B cell (primary cell): Measurements from ENCODE around the gene RAP1GAP. TPM values are rescaled to one million over a fixed set of nuclear protein-coding genes. Genes with fewer than 3 reads are reported as not detected.

Experiments
- ATAC-seq: fragments of 200-7000 bp; cut with Tn5 transposase; one replicate; pipeline ENCODE4 v1.10.0; 2021; ENCODE audit warnings: low read depth, mild to moderate bottlenecking, moderate number of reproducible peaks, moderate library complexity
- CTCF ChIA-PET: fragments of 350-600 bp; sonication (Branson Sonifier 250); formaldehyde crosslinking; loops from one replicate; lab custom pipeline; 2021; ENCODE audit warnings: antibody characterized with exemption, inconsistent platforms; lab: Charles Lee
- POLR2A ChIA-PET: fragments of 350-600 bp; sonication (Branson Sonifier 250); formaldehyde crosslinking; loops from one replicate; lab custom pipeline; 2021; ENCODE audit warnings: antibody characterized with exemption; lab: Charles Lee
- DNase-seq: peaks from one replicate; pipeline ENCODE4 v3.0.0; 2013
- H2AFZ ChIP-seq: 2 replicates; pipeline ENCODE4 v1.6.1; 2012; ENCODE audit warnings: mild to moderate bottlenecking, low read depth, low read length; ENCODE audit not compliant: insufficient read depth, poor library complexity, severe bottlenecking
- H3K27ac ChIP-seq, 2 donors: 1 replicate in 1 of 2; 2 replicates in 1 of 2; pipeline ENCODE4 v1.5.1; 2012 to 2013; ENCODE audit warnings: low read length in 2 of 2, mild to moderate bottlenecking in 2 of 2, moderate library complexity in 1 of 2
- H3K27me3 ChIP-seq, 4 experiments: fragments of 200-600 bp in 1 of 4; sonication (generic) in 1 of 4; replicated peaks in 1 of 4; 1 replicate in 2 of 4; 2 replicates in 2 of 4; pipeline versions ENCODE4 v1.6.1 to v1.7.0; 2013 to 2016; ENCODE audit warnings: low read length in 3 of 4, mild to moderate bottlenecking in 2 of 4, mixed read lengths in 1 of 4, moderate library complexity in 1 of 4; ENCODE audit not compliant: insufficient read depth in 4 of 4, control insufficient read depth in 3 of 4; ENCODE audit errors: control extremely low read depth in 1 of 4
- H3K36me3 ChIP-seq, 2 experiments: replicated peaks in 1 of 2; 1 replicate in 1 of 2; 2 replicates in 1 of 2; pipeline versions ENCODE4 v1.6.1 to v1.7.1; 2013; ENCODE audit warnings: low read length in 1 of 2; ENCODE audit not compliant: insufficient read depth in 2 of 2, control insufficient read depth in 1 of 2; ENCODE audit errors: control extremely low read depth in 1 of 2, extremely low read depth in 1 of 2
- H3K4me1 ChIP-seq, 2 donors: fragments of 200-600 bp in 1 of 2; sonication (generic) in 1 of 2; 1 replicate in 1 of 2; 2 replicates in 1 of 2; pipeline versions ENCODE4 v1.5.1 to v1.6.1; 2013 to 2017; ENCODE audit warnings: low read length in 2 of 2; ENCODE audit not compliant: control insufficient read depth in 2 of 2, insufficient read depth in 2 of 2
- H3K4me2 ChIP-seq: replicated peaks from 2 replicates; pipeline ENCODE3; 2012; ENCODE audit warnings: mild to moderate bottlenecking, low read depth, low read length; ENCODE audit not compliant: poor library complexity, severe bottlenecking
- H3K4me3 ChIP-seq, 5 experiments: fragments of 200-600 bp in 1 of 5; sonication (generic) in 1 of 5; 1 replicate in 3 of 5; 2 replicates in 2 of 5; pipeline versions ENCODE4 v1.5.1 to v1.7.0; 2011 to 2016; ENCODE audit warnings: low read length in 4 of 5, mild to moderate bottlenecking in 4 of 5, low read depth in 2 of 5, control low read depth in 1 of 5, moderate library complexity in 1 of 5; ENCODE audit not compliant: insufficient read depth in 1 of 5; ENCODE audit errors: control extremely low read depth in 1 of 5, extremely low read depth in 1 of 5
- H3K79me2 ChIP-seq: fragments of 200-600 bp; sonication (generic); one replicate; pipeline ENCODE4 v1.6.0; 2016; ENCODE audit warnings: low read length; ENCODE audit not compliant: control insufficient read depth, insufficient read depth
- H3K9ac ChIP-seq: fragments of 200-600 bp; sonication (generic); 2 replicates; pipeline ENCODE4 v1.6.1; 2017; ENCODE audit warnings: mild to moderate bottlenecking, low read length, moderate library complexity
- H3K9me3 ChIP-seq, 3 donors: one replicate each; pipeline versions ENCODE4 v1.6.1 to v1.7.1; 2013; ENCODE audit warnings: low read length in 2 of 3; ENCODE audit not compliant: control insufficient read depth in 2 of 3, insufficient read depth in 1 of 3; ENCODE audit errors: control extremely low read depth in 1 of 3
- H4K20me1 ChIP-seq: 2 replicates; pipeline ENCODE4 v1.6.0; 2012; ENCODE audit warnings: mild to moderate bottlenecking, low read length; ENCODE audit not compliant: insufficient read depth, control insufficient read depth, poor library complexity, severe bottlenecking
- H3K27ac Mint-ChIP-seq: one replicate; pipeline ENCODE4 v1.8.0; 2021; ENCODE audit warnings: mixed read lengths
- H3K27me3 Mint-ChIP-seq: one replicate; pipeline ENCODE4 v1.8.0; 2021; ENCODE audit warnings: mixed read lengths
- H3K4me1 Mint-ChIP-seq: one replicate; pipeline ENCODE4 v1.8.0; 2021; ENCODE audit warnings: mixed read lengths
- H3K4me3 Mint-ChIP-seq: one replicate; pipeline ENCODE4 v1.8.0; 2021; ENCODE audit warnings: mixed read lengths
- H3K9me3 Mint-ChIP-seq: one replicate; pipeline ENCODE4 v1.8.0; 2022; ENCODE audit warnings: mixed read lengths; ENCODE audit not compliant: insufficient read depth
- EZH2 ChIP-seq: IDR thresholded peaks from 2 replicates; pipeline ENCODE4 v1.6.1; 2012; ENCODE audit warnings: borderline replicate concordance, low read depth, mild to moderate bottlenecking, moderate library complexity, low read length; ENCODE audit not compliant: insufficient read depth, poor library complexity, severe bottlenecking
- WGBS: methylation state at CpG from one replicate; pipeline ENCODE4 v1.1.5; 2013; ENCODE audit warnings: missing lambda C conversion rate; ENCODE audit not compliant: insufficient coverage; 5-methylcytosine and 5-hydroxymethylcytosine counted together
- intact Hi-C: fragments of 100-400 bp; cut with micrococcal nuclease; formaldehyde crosslinking; loops from one replicate; pipeline ENCODE4 v1.10.0; 2022
- polyA plus RNA-seq: library from polyadenylated mRNA; depleted of rRNA; stranded (reverse); fragments of >200 nt; gene quantifications from 2 replicates; pipeline ENCODE4 v1.2.3, GENCODE V29; 2012
- total RNA-seq, 2 donors: library from RNA; stranded (reverse); fragments of 120-200 nt in 1 of 2; gene quantifications; 1 replicate in 1 of 2; 2 replicates in 1 of 2; pipeline versions ENCODE4 v1.2.3 to v1.2.4, GENCODE V29; 2013 to 2022
- TF ChIP-seq, protein P1 (sequence below): fragments of 200-600 bp; IDR thresholded peaks from one replicate; pipeline ENCODE4 v1.8.0; 2022; ENCODE audit warnings: antibody characterized with exemption, mild to moderate bottlenecking

Gene RAP1GAP
- total and polyA plus RNA-seq, 2 donors (not counting 1 experiment from before 2014, with no cell fraction given), result 0.07 to 0.09 TPM

DNA sequence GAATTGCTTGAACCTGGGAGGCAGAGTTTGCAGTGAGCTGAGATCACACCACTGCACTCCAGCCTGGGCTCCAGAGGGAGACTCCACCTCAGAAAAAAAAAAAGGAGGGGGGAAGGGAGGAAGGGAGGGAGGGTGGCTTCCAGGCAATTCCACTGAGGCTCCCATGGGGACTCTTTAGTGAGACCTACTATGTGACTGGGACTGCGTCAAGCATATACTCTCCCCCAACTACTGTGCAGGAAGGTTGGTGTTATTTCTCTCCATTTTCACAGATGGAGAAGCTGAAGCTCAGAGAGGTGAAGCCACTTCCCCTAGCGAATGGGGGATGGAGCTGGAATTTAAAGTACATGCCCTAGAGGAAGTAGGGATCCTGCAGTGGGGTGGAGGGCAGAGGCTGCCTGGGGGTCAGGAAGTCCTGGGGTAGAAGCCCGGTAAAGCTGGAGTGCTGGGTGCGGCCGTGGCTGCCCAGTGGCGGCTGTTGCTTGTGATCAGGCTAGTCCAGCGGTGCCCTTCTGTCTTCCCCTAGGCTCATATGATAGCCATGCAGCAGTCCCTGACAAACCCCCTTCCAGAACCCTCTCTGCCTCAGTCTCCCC lies 40.3 kb downstream of the RAP1GAP start:
- peaks cover 0 to 11% (median 0%) of the 10 kb centered on the region in 4 experiments for H3K27me3 ChIP-seq
- Mint-ChIP-seq H3K27ac (no peak overlapping the region), H3K9me3 (no peaks in the 10 kb centered on the region), H3K4me1 (no peaks in the 10 kb centered on the region), H3K4me3 (no peak overlapping the region), H3K27me3 (peaks cover 23% of the 10 kb centered on the region)
- ChIA-PET CTCF (no interaction called here), POLR2A (no interaction called here)
- H3K4me2 ChIP-seq, result no peak overlapping the region
- H3K36me3 ChIP-seq, result no peaks in the 10 kb centered on the region
- no peak overlapping the region for H2AFZ ChIP-seq
- ATAC-seq (no peak), DNase-seq (no peak)
- no peak for TF ChIP-seq EZH2
- TF ChIP-seq, protein P1, sequence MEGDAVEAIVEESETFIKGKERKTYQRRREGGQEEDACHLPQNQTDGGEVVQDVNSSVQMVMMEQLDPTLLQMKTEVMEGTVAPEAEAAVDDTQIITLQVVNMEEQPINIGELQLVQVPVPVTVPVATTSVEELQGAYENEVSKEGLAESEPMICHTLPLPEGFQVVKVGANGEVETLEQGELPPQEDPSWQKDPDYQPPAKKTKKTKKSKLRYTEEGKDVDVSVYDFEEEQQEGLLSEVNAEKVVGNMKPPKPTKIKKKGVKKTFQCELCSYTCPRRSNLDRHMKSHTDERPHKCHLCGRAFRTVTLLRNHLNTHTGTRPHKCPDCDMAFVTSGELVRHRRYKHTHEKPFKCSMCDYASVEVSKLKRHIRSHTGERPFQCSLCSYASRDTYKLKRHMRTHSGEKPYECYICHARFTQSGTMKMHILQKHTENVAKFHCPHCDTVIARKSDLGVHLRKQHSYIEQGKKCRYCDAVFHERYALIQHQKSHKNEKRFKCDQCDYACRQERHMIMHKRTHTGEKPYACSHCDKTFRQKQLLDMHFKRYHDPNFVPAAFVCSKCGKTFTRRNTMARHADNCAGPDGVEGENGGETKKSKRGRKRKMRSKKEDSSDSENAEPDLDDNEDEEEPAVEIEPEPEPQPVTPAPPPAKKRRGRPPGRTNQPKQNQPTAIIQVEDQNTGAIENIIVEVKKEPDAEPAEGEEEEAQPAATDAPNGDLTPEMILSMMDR, result no peak
- no peak overlapping the region for H3K4me3 ChIP-seq
- no peaks in the 10 kb centered on the region for H3K79me2 ChIP-seq
- WGBS, result 19% methylated on average over 4 of the region's 7 CpGs
- H4K20me1 ChIP-seq, result no peaks in the 10 kb centered on the region
- no peak overlapping the region for H3K9ac ChIP-seq
- H3K9me3 ChIP-seq, result no peaks in the 10 kb centered on the region
- intact Hi-C loops, result no loop called here
- no peaks in the 10 kb centered on the region for H3K4me1 ChIP-seq
- H3K27ac ChIP-seq, result no peak overlapping the region

DNA sequence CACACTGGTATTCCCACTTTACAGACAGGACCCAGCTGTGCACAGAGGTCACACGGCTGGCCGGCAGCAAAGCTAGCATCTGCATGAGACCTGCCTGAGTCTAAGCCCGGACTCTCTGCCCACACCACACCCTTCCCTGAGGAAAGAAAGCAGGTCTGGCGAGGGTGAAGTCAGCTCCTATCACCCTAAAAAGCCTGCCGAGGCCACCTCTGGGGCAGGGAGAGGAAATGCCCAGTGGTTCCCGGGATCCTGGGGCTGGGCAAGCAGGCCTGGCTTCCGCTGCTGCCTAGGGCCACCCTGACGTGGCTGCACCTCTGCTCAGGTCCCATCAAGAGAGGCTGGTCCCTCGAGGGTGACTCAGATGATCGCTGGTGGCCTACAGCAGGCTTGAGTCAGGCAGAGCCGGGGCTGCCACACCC lies 42.2 kb downstream of the RAP1GAP start:
- H3K4me1 ChIP-seq, result peaks cover 0 to 7% of the 10 kb centered on the region in 2 donors
- peaks cover 4% of the 10 kb centered on the region for H3K4me1 Mint-ChIP-seq
- no peaks in the 10 kb centered on the region for H4K20me1 ChIP-seq
- no peak overlapping the region for H2AFZ ChIP-seq
- ChIA-PET POLR2A (no interaction called here), CTCF (no interaction called here)
- H3K27ac Mint-ChIP-seq, result no peak overlapping the region
- H3K9me3 Mint-ChIP-seq, result no peaks in the 10 kb centered on the region
- H3K79me2 ChIP-seq, result no peaks in the 10 kb centered on the region
- H3K27ac ChIP-seq, result no peak overlapping the region
- H3K9me3 ChIP-seq, result no peaks in the 10 kb centered on the region
- DNase-seq (no peak), ATAC-seq (no peak)
- H3K4me3 Mint-ChIP-seq, result no peak overlapping the region
- TF ChIP-seq, protein P1, result no peak
- TF ChIP-seq EZH2, result no peak
- H3K27me3 ChIP-seq, result peaks cover 0 to 19% (median 5%) of the 10 kb centered on the region in 4 experiments
- no peaks in the 10 kb centered on the region for H3K36me3 ChIP-seq
- H3K27me3 Mint-ChIP-seq, result peaks cover 33% of the 10 kb centered on the region
- no peak overlapping the region for H3K4me2 ChIP-seq
- WGBS, result 88% methylated on average over 11 of the region's 11 CpGs
- no peak overlapping the region for H3K9ac ChIP-seq
- intact Hi-C loops, result no loop called here
- no peak overlapping the region for H3K4me3 ChIP-seq
